HG03095 (cell line): ENCODE measurements around the gene ITSN1.
"Not testable (repeated sequence)": the region's sequence is repeated elsewhere in the genome, so short reads cannot be mapped to it uniquely, and the experiment has no call there.

ENCODE experiments used
- ATAC-seq: cut with Tn5 transposase; IDR thresholded peaks from one replicate; pipeline ENCODE4 v1.9.1; 2021; ENCODE audit warnings: moderate library complexity; ENCODE audit not compliant: unreplicated experiment

ITSN1 gene

DNA sequence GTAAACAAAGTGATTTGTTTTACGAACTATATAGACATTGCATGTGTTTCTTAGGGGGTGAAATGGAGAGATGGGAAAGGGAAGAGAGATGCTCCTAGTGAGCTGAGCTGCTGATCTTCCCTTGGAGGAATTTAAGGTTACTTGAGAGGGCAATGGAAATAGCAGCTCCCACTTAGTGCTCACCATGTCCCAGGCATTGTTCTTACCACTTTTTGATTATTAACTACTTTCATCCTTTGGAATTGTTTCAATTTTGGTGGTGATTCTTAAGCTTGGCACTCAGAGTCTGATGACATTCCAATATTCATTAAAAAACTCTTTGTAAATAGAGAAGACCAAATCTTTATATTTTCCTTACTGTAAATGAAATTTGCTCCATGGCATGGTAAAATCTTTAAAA is 124.9 kb downstream of the ITSN1 start:
- no peak for ATAC-seq

DNA sequence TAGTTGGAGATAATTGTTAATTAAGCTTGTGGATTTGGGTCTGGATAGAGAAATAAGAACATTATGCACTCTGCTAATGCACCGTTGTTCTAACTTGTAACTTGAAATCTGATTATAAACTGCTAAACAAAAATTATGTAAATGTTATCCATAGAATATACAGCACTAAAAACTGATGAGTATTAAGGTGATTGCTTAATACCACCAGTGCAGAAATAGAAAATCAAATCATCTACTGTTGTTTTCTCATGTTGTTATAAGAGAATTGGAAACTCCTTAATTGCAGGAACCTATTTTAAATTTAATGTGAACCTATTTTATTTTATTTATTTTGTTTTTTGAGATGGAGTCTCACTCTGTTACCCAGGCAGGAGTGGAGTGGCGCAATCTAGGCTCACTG is 125.7 kb downstream of the ITSN1 start:
- ATAC-seq = no peak

GRCh38 chr21:33769057-33769456 is 126.8 kb downstream of the ITSN1 start:
- ATAC-seq = no peak

- no peak for ATAC-seq
These were observed 128.2 kb downstream of the ITSN1 start for GRCh38 chr21:33770542-33770941.

GRCh38 chr21:33771976-33772375 is 129.7 kb downstream of the ITSN1 start:
- no peak for ATAC-seq

DNA sequence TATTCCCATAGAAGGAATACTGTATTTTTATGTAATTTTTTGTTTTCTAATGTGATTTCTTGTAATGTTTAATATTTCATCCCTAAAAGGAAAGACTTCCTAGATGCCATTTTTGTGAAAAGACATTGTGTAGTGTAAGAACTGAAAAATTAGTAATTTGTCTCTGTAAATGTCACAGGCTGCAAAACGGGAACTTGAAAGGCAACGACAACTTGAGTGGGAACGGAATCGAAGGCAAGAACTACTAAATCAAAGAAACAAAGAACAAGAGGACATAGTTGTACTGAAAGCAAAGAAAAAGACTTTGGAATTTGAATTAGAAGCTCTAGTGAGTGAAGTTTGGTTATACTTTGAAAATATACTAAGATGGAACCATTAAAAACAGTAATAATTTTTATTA is 132.2 kb downstream of the ITSN1 start:
- no peak for ATAC-seq

DNA sequence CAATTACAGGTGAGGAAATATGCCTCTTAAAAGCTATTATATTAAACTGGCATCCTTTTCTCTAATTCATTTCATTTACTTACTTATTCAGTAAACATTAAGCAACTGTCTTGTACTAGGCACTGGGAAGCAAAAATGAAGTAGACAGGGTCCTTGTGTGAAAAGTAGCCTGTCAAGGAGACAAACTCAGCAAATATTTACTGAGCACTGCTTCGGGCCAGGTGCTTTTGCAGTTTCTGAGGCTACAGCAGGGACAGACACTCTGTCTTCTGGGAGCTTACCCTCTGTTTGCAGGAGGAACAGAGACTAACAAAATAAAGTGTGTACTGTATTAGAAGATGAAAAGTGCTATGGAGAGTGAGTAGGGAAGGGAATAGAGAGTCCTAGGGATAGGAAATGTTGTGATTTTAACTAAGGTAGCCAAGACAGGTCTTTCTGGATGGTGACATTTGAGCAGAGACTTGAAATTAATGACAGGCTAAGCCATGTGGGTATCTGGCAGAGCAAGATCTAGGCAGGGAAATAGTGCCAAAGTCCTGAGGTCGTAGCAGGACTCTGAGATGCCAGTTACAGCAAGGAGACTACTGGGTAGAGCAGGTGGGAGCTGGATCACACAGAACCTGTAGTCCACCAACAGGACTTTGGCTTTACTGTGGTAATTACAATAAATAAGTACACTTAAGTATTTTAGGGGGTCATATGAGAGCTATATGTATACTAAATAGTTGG is 133.0 kb downstream of the ITSN1 start:
- ATAC-seq = no peak

- ATAC-seq = no peak
These were observed 138.3 kb downstream of the ITSN1 start for GRCh38 chr21:33780631-33781030.

- ATAC-seq = no peak
These were observed 138.8 kb downstream of the ITSN1 start for GRCh38 chr21:33781121-33781520.

DNA sequence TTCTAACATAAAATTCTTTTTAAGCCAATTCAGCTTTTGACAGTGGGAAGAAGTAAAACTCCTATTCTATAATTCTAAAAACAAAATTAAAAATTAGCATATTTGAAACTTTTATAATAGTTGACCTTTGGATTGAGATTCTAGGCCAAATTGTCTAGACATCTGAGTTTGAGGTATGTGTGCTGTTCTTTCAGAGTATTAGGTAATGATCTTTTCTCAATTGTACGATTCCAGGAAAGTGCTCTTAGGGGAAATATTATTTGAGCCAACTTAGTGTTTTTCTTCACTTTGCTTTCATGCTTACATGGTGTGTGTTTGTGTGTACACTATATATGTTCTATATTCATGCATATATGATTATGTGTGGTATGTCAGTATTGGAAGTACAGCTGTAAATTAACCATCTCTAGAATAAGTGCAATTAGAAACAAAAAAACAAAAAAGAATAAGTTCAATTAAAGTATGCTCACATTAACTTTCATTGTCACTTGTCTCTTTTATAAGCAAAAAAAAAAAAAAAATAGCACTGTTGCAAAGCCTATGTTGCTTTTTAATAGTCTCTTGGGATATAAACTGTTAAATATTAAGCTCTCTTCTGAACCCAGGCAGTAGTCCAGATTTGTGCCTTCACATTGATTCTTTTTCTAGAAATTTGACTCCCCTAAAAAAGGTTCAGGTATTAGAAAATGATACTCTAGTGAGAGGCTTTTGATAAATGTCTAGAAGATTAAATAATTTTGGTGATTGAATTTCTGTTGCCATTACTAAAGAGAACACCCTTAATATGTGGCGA is 141.1 kb downstream of the ITSN1 start:
- ATAC-seq = no peak

- ATAC-seq = no peak
These were observed 145.1 kb downstream of the ITSN1 start for GRCh38 chr21:33787431-33787830.

GRCh38 chr21:33788438-33788837 is 146.1 kb downstream of the ITSN1 start:
- not testable (repeated sequence) for ATAC-seq

- ATAC-seq = no peak
These were observed 147.4 kb downstream of the ITSN1 start for GRCh38 chr21:33789697-33790096.

- ATAC-seq = no peak
These were observed 148.8 kb downstream of the ITSN1 start for GRCh38 chr21:33791073-33791472.

GRCh38 chr21:33794596-33794995 is 152.3 kb downstream of the ITSN1 start:
- no peak for ATAC-seq

DNA sequence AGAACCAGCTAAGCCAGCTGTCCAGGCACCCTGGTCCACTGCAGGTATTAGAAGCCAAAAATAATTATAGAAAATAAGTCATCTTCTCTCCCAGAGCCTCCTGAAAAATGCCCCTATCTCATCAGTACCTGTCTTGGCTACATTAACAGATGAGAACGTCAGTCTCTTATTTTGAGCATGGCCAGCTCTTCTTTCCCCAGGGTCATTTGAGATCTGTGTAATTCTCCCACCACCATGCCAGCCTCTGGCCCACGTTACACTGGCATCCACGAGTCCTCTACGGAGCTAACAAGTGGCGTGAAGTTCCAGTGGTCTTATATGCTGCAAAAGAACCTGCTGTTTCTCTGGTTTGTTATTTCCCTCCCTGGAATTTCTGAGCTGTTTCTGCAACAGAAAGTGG is 155.3 kb downstream of the ITSN1 start:
- ATAC-seq = no peak

DNA sequence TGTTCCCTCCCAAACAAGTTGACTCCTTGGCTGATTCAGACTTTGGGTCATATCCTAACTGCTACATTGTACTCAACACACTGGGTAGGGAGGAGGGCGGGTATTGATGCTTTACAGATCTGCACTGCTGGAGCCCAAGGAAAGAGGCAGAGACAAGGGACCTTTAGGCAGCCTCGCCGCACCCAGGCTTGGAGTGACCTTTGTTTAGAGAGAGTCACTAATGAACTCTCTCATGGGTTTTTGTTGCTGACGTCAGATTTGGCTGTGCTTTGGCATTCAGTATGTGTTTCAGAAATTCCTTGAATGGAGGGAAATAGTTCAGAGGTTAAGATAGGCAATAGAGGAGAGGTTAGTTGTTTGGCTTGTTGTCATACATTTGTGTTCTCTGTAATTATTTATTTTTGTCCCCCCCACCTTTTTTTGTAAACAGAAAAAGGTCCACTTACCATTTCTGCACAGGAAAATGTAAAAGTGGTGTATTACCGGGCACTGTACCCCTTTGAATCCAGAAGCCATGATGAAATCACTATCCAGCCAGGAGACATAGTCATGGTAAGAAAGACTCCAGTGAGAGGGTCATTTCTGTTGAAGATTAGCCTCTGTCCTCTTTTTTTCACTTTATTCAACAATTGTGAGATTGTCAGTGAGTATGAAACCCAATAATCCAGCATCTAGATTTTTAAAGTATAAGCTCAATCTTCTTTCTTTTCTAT is 157.2 kb downstream of the ITSN1 start:
- ATAC-seq = no peak

GRCh38 chr21:33800753-33801423 is 158.6 kb downstream of the ITSN1 start:
- no peak for ATAC-seq

DNA sequence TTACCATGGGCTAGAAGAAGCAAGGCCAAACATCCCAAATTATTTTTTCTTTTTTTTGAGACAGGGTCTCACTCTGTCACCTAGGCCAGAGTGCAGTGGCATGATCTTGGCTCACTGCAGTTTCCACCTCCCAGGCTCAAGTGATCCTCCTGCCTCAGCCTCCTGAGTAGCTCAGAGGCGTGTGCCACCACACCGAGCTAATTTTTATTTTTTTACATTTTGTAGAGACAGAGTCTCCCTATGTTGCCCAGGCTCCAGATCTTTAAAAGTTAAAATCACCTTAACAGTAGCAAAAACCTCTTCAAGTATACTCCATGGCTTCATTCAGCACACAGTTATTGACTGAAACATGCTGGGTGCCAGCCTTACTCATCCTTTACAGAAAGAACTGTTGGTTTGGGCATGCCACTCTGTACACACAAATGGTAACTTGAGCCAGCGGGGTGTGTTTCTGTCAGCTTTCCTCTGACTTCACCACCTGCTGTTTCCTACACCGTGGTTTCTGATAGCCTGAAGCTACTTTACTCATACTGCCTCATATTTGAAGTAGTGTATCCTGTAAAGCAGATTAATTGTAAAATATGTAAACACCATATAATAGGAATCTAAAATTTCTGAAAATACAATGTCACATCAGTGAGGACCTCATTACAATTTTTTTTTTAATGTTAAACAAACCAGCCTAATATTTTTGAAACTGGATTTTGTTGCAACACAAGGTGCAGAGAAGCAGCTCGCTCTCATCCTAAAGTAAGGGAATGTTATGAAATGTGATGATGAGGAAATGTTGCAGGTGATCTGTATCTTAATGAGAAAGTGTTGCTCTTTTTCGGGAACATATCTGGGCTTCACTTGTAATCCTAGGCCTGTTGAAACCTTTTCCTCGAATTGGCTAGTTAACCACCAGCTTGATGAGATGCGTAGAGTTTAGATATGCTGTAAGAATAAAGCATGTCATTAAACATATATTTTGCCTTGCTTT is 159.4 kb downstream of the ITSN1 start:
- no peak for ATAC-seq

DNA sequence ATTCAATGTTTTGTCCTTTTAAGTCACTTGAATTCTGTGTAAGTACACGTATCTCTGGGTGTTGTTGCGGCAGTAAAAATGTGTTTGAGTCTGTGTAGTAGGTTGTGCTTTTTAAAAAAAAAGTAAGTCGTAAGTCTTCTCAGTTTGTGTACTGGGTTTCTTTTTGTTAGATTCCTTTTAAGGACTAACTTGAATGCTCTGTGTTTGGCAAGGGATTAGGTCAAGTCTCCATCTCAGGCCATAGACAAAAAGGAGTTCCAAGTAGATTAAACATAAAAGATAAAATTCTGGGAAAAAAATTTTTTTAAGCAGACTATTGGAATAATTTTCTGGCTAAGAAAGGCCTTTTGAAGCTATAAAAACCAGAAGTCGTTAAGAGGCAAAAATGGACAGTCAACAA is 160.2 kb downstream of the ITSN1 start:
- ATAC-seq = no peak
